ENCODE data around the gene SCNN1B. TPM values are rescaled to one million over a fixed set of nuclear protein-coding genes. Genes with fewer than 3 reads are reported as not detected.

The SCNN1B gene
- total RNA-seq, 2 experiments from 2014 or later, result not detected

GRCh38 chr16:23409522-23409921 lies 107.4 kb downstream of the SCNN1B start:
- Mint-ChIP-seq H3K27ac (no peak overlapping the region), H3K9me3 (ENCODE audit: insufficient read depth) (no peaks in the 10 kb centered on the region), H3K4me3 (no peak overlapping the region), H3K36me3 (ENCODE audit: low read depth) (peaks cover 8% of the 10 kb centered on the region), H3K27me3 (ENCODE audit: low read depth) (no peaks in the 10 kb centered on the region), H3K4me1 (ENCODE audit: low read depth) (no peaks in the 10 kb centered on the region)
- POLR2A ChIA-PET, result interaction anchor here (0.7 kb wide), 1 partner anchor 24 kb away, joined by 3 read pairs; no protein-coding TSS in a partner anchor
- ATAC-seq, result no peak
- no peak for DNase-seq
- CTCF ChIA-PET, result interaction anchor here (1.0 kb wide), 1 partner anchor 26 kb away, joined by 3 read pairs; no protein-coding TSS in a partner anchor

GRCh38 chr16:23410176-23410575 lies 108.1 kb downstream of the SCNN1B start:
- ChIA-PET CTCF (interaction anchor here (1.0 kb wide), 1 partner anchor 25 kb away, joined by 3 read pairs; no protein-coding TSS in a partner anchor), POLR2A (no interaction called here)
- no peak for ATAC-seq
- no peak overlapping the region for H3K4me3 Mint-ChIP-seq
- H3K4me1 Mint-ChIP-seq (ENCODE audit: low read depth), result no peaks in the 10 kb centered on the region
- no peak for DNase-seq
- no peak overlapping the region for H3K27ac Mint-ChIP-seq
- H3K36me3 Mint-ChIP-seq (ENCODE audit: low read depth), result peaks cover 8% of the 10 kb centered on the region
- no peaks in the 10 kb centered on the region for H3K27me3 Mint-ChIP-seq (ENCODE audit: low read depth)
- H3K9me3 Mint-ChIP-seq (ENCODE audit: insufficient read depth), result no peaks in the 10 kb centered on the region

GRCh38 chr16:23414731-23415130 lies 112.6 kb downstream of the SCNN1B start:
- Mint-ChIP-seq H3K27ac (no peak overlapping the region), H3K36me3 (ENCODE audit: low read depth) (peaks cover 15% of the 10 kb centered on the region), H3K27me3 (ENCODE audit: low read depth) (no peaks in the 10 kb centered on the region), H3K4me3 (no peak overlapping the region), H3K4me1 (ENCODE audit: low read depth) (no peaks in the 10 kb centered on the region), H3K9me3 (ENCODE audit: insufficient read depth) (no peaks in the 10 kb centered on the region)
- CTCF ChIA-PET, result interaction anchor here (1.1 to 3.7 kb wide), 2 partner anchors 20 to 232 kb away, joined by 3 to 31 read pairs; no protein-coding TSS in a partner anchor
- POLR2A ChIA-PET, result no interaction called here
- ATAC-seq, result no peak
- DNase-seq, result no peak

GRCh38 chr16:23416816-23417215 lies 114.7 kb downstream of the SCNN1B start:
- ChIA-PET CTCF (interaction anchor here (1.3 kb wide), 1 partner anchor 19 kb away, joined by 3 read pairs; no protein-coding TSS in a partner anchor), POLR2A (no interaction called here)
- Mint-ChIP-seq H3K9me3 (ENCODE audit: insufficient read depth) (no peaks in the 10 kb centered on the region), H3K4me1 (ENCODE audit: low read depth) (no peaks in the 10 kb centered on the region), H3K36me3 (ENCODE audit: low read depth) (peaks cover 8% of the 10 kb centered on the region), H3K4me3 (no peak overlapping the region), H3K27me3 (ENCODE audit: low read depth) (no peaks in the 10 kb centered on the region), H3K27ac (no peak overlapping the region)
- DNase-seq, result no peak
- ATAC-seq, result no peak

GRCh38 chr16:23420011-23420410 lies 117.9 kb downstream of the SCNN1B start:
- ChIA-PET CTCF (interaction anchor here (3.1 kb wide), 1 partner anchor 15 kb away, joined by 26 read pairs; no protein-coding TSS in a partner anchor), POLR2A (interaction anchor here (0.5 kb wide), 1 partner anchor 358 kb away, joined by 4 read pairs; no protein-coding TSS in a partner anchor)
- ATAC-seq (no peak), DNase-seq (no peak)
- Mint-ChIP-seq H3K36me3 (ENCODE audit: low read depth) (peaks cover 15% of the 10 kb centered on the region), H3K27ac (no peak overlapping the region), H3K27me3 (ENCODE audit: low read depth) (no peaks in the 10 kb centered on the region), H3K4me3 (no peak overlapping the region), H3K9me3 (ENCODE audit: insufficient read depth) (no peaks in the 10 kb centered on the region), H3K4me1 (ENCODE audit: low read depth) (no peaks in the 10 kb centered on the region)

GRCh38 chr16:23423496-23424049 lies 121.5 kb downstream of the SCNN1B start:
- ChIA-PET CTCF (interaction anchor here (1.0 to 2.0 kb wide), 2 partner anchors 10 to 12 kb away, joined by 3 to 9 read pairs; no protein-coding TSS in a partner anchor), POLR2A (no interaction called here)
- Mint-ChIP-seq H3K4me3 (no peak overlapping the region), H3K27me3 (ENCODE audit: low read depth) (no peaks in the 10 kb centered on the region), H3K36me3 (ENCODE audit: low read depth) (peaks cover 10% of the 10 kb centered on the region), H3K4me1 (ENCODE audit: low read depth) (no peaks in the 10 kb centered on the region), H3K9me3 (ENCODE audit: insufficient read depth) (no peaks in the 10 kb centered on the region), H3K27ac (no peak overlapping the region)
- no peak for ATAC-seq
- DNase-seq, result no peak

GRCh38 chr16:23424292-23424958 lies 122.3 kb downstream of the SCNN1B start:
- Mint-ChIP-seq H3K27ac (no peak overlapping the region), H3K27me3 (ENCODE audit: low read depth) (no peaks in the 10 kb centered on the region), H3K4me1 (ENCODE audit: low read depth) (no peaks in the 10 kb centered on the region), H3K9me3 (ENCODE audit: insufficient read depth) (no peaks in the 10 kb centered on the region), H3K4me3 (no peak overlapping the region), H3K36me3 (ENCODE audit: low read depth) (peaks cover 12% of the 10 kb centered on the region)
- no peak for DNase-seq
- ATAC-seq, result no peak
- POLR2A ChIA-PET, result no interaction called here
- CTCF ChIA-PET, result interaction anchor here (2.0 to 2.6 kb wide), 2 partner anchors 9 to 12 kb away, joined by 9 to 15 read pairs; no protein-coding TSS in a partner anchor

- H3K27ac Mint-ChIP-seq, result no peak overlapping the region
- POLR2A ChIA-PET, result no interaction called here
- DNase-seq (no peak), ATAC-seq (no peak)
- H3K4me1 Mint-ChIP-seq (ENCODE audit: low read depth), result no peaks in the 10 kb centered on the region
- H3K9me3 Mint-ChIP-seq (ENCODE audit: insufficient read depth), result no peaks in the 10 kb centered on the region
- no peak overlapping the region for H3K4me3 Mint-ChIP-seq
- no peaks in the 10 kb centered on the region for H3K27me3 Mint-ChIP-seq (ENCODE audit: low read depth)
- CTCF ChIA-PET, result no interaction called here
- H3K36me3 Mint-ChIP-seq (ENCODE audit: low read depth), result peaks cover 23% of the 10 kb centered on the region
These were observed 126.2 kb downstream of the SCNN1B start for GRCh38 chr16:23428351-23428750.

Other genes starting within 250 kb of the SCNN1B start
- gene USP31, start 152.8 kb upstream of the SCNN1B start, total RNA-seq, result 1 to 10 TPM; 6.2 to 6.8 TPM
- gene SCNN1G, start 119.6 kb upstream of the SCNN1B start, total RNA-seq, result not detected
- gene COG7, start 150.9 kb downstream of the SCNN1B start, total RNA-seq, result 10 to 100 TPM; 20.0 to 21.5 TPM
- gene GGA2, start 208.2 kb downstream of the SCNN1B start, total RNA-seq, result 100 to 1,000 TPM; 111 to 118 TPM